HG03060 (cell line): ENCODE measurements around the gene TRIM46.

Source experiments
- ATAC-seq: cut with Tn5 transposase; IDR thresholded peaks from one replicate; pipeline ENCODE4 v1.9.1; 2021; ENCODE audit warnings: low read depth, moderate number of reproducible peaks; ENCODE audit not compliant: unreplicated experiment

TRIM46 gene, protein sequence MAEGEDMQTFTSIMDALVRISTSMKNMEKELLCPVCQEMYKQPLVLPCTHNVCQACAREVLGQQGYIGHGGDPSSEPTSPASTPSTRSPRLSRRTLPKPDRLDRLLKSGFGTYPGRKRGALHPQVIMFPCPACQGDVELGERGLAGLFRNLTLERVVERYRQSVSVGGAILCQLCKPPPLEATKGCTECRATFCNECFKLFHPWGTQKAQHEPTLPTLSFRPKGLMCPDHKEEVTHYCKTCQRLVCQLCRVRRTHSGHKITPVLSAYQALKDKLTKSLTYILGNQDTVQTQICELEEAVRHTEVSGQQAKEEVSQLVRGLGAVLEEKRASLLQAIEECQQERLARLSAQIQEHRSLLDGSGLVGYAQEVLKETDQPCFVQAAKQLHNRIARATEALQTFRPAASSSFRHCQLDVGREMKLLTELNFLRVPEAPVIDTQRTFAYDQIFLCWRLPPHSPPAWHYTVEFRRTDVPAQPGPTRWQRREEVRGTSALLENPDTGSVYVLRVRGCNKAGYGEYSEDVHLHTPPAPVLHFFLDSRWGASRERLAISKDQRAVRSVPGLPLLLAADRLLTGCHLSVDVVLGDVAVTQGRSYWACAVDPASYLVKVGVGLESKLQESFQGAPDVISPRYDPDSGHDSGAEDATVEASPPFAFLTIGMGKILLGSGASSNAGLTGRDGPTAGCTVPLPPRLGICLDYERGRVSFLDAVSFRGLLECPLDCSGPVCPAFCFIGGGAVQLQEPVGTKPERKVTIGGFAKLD

DNA sequence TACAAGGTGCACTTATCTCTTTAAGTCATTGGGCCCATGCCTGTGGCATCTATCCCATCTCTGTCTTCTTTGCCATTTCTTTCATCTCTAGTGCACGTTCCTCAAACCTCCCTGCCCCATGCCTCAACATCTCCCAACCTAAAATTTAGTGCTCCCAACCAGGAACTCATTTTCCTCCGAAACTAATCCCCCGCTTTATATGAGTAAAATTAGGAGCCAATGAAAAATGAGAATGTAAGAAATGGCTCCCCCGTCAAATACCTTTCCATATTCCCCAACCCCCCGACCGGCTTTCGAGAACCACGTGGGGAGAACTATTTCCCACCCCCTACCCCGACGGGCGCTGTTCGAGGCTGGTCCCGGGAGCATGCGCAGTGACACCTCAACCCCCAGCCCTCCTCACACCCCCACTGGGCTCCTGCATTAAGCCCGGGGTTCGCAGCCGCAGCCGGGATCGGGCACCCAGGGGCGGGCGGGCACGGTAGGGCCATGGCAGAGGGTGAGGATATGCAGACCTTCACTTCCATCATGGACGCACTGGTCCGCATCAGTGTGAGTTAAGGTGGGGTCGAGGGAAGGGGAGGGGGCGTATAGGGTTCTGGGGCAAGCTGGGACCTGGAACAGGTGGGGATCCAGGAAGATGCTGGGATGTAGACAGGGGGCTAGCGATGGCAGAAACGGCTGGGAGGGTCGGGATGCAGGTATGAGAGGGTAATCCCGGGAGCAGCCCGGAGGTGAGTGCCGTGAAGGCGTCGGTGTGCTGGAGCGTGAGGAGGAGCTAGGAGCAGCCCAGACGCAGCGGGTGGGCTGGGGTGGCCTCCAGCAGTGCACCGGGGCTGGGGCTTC lies at the start of gene TRIM46:
Gene TRIM46 (plus strand): TSS at position 372 of the 846 bp plus-strand sequence. CDS start 118 bp downstream, at position 490.
- ATAC-seq, result no peak

DNA sequence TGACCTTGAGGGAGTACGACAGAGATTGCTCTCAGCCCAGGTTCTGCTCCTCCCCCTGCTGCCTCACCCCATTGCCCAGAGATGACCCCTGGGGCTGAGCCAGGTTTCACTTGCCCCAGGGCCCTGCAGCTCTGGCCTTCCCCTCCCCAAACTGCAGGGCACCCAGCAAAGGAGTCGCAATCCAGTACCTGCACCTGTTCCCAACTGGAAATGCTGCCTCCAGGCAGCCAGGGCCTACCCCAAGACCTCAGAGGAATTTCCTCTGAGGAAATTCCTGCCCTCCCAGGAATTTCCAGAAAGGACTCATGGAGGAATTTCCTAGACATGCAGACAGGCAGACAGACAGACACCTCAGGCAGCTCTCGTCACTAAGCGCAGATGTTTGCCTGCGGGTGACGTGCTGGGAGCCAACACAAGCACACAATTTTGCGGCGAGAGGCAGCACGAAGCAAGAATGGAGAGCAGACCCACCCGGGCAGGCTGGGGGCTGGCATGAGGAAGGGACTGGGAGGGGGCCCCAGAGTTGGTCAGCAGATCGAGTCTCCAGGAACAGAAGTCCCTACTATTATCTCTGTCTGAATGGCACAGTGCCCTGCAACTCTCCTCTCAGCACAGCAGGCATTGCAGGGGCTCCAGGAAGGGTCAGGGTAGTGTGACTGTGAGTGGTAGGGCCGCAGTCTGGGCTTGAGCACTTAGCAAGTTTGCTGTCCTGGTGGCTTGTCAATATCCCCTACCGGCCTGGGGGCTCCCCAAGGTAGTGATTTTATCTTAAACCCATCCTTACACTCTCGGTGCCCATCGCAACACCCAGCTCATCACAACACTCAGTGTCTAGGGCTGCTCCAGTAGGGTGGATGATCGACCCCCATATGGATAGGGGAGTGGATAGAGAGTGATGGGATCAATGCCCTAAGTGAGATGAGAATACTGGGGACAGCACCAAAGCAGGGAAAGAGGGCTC lies 48.9 kb upstream of the TRIM46 start:
- ATAC-seq, result no peak

- no peak for ATAC-seq
Observed at GRCh38 chr1:155125511-155125945, 48.1 kb upstream of the TRIM46 start.

DNA sequence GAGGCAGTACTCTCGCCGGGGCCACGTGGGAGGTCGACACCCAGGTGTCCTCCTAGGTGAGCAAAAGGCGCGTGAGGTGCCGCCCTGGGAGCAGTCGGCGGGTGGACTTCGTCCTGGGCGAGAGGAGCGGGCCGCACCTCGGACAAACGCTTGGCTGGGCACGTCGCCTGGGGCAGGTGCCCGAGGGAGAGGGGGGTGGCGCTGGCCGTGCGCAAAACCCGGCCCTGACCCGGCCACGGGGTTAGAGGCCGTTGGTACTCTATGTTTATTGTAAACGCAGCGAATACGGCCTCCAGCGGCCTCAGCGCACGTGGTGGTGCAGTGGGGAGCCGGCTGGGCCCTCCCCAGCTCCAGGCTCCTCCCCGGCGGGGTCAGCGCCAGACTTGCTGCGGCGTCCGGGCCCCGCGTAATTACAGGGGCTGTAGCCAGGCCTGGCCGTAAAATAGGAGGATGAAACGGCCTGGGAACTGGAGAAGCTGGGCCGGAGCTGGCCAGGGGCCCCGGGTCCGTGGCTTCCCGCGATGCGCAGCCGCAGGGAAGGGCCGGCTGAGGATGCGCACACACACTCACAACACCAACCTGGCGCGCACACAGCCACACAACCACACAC lies 47.6 kb upstream of the TRIM46 start:
- no peak for ATAC-seq

DNA sequence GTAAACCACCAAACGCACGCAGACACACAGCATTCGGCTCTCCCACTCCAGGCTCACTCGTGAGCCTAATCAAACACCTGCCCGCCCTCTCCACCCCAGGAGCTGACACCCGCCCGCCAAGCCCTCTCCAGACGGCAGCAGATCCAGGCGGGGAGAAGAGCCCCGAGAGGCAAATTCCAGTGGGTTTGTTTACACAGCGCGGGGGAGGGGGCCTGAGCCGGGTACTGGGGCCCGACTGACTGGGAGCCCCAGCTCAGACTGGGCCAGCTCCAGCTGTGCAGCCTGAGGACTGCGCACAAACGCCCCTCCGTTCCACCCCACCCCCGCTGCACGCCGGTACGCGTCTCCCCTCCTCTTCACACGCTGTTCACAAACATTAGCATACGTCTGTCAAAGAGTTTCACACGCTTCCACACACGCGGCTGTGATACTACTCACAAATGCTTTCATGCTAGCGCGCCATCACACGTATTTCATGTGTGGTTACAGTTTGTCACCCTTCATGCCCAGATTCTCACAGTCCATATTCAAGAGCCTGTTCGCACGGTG lies 47.0 kb upstream of the TRIM46 start:
- ATAC-seq, result no peak

- no peak for ATAC-seq
Observed at GRCh38 chr1:155127105-155127966, 46.3 kb upstream of the TRIM46 start, which contains the start of gene EFNA1. EFNA1 (plus strand) TSS chr1:155127876; CDS start chr1:155127978, 102 bp downstream.

- no peak for ATAC-seq
Observed at GRCh38 chr1:155127967-155128754, 45.5 kb upstream of the TRIM46 start.

- ATAC-seq, result no peak
Observed at GRCh38 chr1:155128755-155129473, 44.7 kb upstream of the TRIM46 start.

DNA sequence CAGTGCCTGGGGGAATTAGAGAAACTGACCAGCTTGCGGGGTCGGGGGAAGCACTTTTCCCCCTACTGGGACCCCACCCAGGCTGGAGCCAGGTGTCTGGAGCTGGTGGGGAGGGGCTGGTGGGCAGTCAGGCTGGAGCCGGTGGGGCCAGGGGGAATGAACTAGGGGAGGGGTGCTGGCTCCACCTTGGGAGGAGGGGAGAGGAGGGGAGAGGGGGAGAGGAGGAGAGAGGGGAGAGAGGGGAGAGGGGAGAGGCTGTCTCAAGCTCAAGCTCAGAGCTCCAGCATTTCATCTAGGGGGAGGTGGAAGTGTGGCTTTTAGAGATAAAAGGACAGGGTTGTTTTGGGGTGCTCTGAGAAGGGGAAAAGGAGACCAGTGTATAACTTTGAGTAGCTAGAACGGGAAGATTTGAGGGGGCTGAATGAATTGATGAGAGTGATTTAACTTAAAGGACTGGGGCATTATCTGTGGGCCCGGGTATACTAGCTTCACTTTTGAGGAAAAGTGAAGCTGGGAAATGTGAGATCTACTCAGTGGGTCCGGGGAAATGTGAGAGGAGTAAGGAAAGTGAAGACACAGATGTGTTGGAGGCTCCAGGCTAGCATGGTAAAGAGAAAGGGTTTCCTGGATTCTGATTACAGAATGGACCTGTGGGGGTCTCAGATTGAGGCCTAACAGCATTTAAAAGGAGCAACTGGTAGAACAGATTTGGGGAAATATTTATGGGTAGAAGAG lies 43.2 kb upstream of the TRIM46 start:
- no peak for ATAC-seq

GRCh38 chr1:155131285-155131684 lies 42.4 kb upstream of the TRIM46 start:
- no peak for ATAC-seq

- ATAC-seq, result no peak
Observed at GRCh38 chr1:155131856-155132255, 41.8 kb upstream of the TRIM46 start.

GRCh38 chr1:155133799-155134281 lies 39.8 kb upstream of the TRIM46 start:
- ATAC-seq, result no peak

DNA sequence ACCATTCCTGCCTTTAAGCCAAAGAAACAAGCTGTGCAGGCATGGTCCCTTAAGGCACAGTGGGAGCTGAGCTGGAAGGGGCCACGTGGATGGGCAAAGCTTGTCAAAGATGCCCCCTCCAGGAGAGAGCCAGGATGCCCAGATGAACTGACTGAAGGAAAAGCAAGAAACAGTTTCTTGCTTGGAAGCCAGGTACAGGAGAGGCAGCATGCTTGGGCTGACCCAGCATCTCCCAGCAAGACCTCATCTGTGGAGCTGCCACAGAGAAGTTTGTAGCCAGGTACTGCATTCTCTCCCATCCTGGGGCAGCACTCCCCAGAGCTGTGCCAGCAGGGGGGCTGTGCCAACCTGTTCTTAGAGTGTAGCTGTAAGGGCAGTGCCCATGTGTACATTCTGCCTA lies 39.3 kb upstream of the TRIM46 start:
- no peak for ATAC-seq

GRCh38 chr1:155134880-155135414 lies 38.7 kb upstream of the TRIM46 start:
- no peak for ATAC-seq

GRCh38 chr1:155135415-155136028 lies 38.1 kb upstream of the TRIM46 start, which contains the start of gene SLC50A1:
SLC50A1 (plus strand) TSS chr1:155135852; CDS start chr1:155135912, 60 bp downstream.
- ATAC-seq, result no peak
